ENCODE data around the gene APRT.

APRT gene, protein sequence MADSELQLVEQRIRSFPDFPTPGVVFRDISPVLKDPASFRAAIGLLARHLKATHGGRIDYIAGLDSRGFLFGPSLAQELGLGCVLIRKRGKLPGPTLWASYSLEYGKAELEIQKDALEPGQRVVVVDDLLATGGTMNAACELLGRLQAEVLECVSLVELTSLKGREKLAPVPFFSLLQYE

DNA sequence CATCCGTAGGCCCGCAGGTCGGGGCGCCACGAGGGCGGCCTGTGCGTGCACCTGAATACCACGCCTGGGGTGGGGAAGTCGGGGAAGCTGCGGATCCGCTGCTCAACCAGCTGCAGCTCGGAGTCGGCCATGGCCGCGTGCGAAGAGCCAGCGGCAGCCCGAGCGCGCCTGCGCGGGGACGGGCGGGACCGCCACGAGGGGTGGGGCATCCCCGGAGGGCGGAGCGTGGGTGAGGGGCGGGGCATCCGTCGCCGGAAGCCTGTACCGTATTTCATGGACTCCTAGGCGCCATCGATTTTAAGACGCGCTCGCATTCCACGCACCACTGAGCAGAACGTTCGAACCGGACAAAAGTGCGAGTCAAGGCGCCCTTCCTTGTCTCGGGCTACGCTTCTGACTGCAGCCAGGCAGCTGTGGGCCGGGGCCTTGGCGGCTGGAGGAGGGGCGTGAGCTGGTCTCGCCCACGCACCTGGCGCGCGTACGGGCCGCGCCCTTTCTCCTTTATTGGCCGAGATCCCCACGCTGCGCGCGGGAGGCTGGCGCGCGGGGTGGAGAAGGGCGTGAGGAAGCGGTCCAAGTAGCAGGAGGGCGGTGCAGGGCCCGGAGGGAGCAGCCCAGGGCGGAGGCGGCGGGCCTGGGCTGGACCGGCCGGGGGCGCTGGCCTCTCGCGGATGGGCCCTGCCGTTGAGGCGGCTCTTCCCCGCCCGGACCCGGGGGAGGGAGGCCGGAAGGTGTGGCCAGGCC lies at the start of gene APRT:
Gene APRT, minus strand, starts transcription at position 160 of the 744 bp plus-strand sequence. Its CDS starts 29 bp downstream, at position 131.
- peak; percentile 96 to 97 for DNase-seq (ENCODE audit: low read depth in 1 of 2, low spot score in 1 of 2)

DNA sequence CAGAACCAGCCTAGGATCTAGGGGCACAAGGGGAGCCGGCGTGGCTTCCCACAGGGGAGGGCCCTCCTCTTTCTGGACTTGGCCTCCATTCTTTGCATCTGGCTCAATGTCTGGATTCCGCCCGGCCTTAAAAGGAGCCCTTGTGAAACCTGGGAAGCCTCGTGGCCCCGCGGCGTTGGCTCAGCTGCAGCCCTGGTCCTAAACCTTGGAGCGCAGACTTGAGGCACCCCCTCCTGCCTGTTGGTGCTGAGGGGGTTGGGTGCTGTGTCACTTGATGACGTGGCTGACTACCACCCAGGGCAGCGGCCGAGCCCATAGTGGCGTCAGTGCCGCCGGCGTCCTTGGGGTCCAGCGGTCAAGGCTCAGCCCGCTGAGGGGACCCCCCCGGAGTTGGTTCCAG lies 49.6 kb upstream of the APRT start:
- DNase-seq (ENCODE audit: low read depth in 1 of 2, low spot score in 1 of 2), result no peak

DNA sequence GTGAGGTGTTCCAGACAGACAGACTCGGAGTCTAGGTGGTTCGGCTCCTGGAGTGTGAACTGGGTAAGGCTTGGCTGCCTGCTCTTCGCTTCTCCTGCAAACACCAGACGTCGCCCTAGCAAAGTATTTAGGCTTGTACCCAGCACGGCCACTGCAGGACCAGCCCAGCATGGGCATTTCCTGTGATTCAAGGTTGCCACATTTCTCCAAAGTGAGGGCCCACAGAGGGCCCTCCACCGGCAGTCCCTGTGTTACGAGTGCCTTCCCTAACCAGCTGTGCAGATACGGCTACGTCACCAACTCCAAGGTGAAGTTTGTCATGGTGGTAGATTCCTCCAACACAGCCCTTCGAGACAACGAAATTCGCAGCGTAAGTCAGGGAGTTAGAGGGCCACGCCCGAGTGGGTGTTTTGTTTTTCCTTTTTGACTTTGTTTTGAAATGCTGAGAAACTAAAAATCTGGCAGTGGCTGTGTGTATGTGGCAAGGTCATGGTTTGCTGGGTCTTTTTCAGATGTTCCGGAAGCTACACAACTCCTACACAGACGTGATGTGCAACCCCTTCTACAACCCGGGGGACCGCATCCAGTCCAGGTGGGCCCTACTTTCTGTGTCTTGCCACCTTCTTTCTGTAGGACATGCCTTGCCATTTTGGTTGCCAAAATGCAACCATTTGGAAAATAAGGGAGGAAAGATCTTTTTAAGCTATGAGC lies 47.8 kb upstream of the APRT start:
- DNase-seq (ENCODE audit: low read depth in 1 of 2, low spot score in 1 of 2), result no peak

DNA sequence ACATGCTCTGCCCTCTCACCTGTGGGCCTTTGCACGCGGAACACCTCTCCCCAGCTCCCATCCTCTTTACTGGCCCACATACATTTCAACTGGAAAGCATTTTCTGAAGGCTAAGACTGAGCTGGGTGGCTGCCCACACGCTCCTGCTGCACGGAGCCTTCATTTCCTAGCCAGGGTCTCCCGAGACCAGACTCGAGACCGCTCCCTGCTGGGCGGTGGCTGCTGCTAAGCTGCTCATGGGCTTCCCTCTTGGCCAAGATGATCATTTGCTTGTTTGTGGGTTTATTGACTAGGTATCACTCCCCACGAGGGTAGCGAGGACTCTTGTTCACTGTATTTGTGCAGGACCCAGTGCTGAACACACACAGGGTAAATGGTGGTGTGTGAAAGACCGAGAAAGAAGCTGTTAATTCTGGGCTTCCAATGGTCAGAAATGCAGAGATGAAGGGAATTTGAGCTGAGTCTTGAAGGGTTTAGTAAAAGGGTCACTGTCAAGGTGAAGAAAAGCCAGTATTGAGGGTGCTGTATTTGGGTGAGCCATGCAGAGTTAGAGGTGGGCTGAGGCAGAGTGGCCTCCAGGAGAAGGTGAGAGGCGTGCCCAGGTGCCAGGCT lies 46.1 kb upstream of the APRT start:
- peak; percentile 51 for DNase-seq (ENCODE audit: low read depth in 1 of 2, low spot score in 1 of 2)

DNA sequence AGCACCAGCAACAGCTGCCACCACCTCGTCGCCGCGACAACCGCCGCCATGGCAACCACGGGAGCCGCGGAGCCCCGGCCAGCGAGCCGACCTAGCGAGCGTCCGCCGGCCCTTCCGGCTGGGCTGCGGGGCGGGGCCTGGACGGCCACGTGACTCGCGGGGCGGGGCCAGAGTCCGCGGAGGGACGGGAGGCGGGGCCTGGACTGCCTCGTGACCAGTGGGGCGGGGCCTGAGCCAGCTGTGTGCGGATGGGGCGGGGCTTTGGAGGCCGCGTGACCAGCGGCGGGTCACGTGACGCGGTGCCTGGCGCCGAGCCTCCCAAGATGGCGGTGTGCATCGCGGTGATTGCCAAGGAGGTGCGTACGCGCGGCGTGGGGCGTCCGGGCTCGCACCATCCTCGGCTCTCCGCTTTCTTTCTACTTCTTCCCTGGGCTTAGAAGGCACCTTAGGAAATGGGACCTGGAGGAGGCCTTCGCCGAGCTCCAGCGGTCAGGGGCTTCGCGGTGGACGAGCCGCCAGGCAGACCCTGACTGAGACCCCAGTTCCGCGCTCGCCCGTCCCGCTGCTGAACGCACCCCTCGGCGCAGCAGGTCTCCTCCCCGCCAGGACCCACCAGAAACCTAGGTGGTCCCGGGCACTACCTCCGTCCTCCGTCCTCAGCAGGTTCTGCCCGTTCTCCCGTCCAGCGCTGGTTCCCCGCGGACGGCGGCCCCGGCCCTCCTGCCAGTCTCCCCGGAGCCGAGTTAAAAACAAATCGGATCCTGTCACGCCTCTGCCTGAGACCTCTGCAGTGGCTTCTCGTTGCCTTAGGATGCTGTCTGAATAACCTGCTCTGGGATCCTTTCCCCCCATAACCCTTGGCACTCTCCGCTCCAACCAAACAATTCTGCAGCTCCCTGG lies 45.4 kb upstream of the APRT start, which contains the start of the genes GALNS and TRAPPC2L:
Gene GALNS, minus strand, starts transcription at position 120 of the 900 bp plus-strand sequence. Its CDS starts 70 bp downstream, at position 50.
Gene TRAPPC2L, plus strand, starts transcription at position 300 of the 900 bp plus-strand sequence. Its CDS starts 24 bp downstream, at position 324.
- peak; percentile 99 for DNase-seq (ENCODE audit: low read depth in 1 of 2, low spot score in 1 of 2)

DNA sequence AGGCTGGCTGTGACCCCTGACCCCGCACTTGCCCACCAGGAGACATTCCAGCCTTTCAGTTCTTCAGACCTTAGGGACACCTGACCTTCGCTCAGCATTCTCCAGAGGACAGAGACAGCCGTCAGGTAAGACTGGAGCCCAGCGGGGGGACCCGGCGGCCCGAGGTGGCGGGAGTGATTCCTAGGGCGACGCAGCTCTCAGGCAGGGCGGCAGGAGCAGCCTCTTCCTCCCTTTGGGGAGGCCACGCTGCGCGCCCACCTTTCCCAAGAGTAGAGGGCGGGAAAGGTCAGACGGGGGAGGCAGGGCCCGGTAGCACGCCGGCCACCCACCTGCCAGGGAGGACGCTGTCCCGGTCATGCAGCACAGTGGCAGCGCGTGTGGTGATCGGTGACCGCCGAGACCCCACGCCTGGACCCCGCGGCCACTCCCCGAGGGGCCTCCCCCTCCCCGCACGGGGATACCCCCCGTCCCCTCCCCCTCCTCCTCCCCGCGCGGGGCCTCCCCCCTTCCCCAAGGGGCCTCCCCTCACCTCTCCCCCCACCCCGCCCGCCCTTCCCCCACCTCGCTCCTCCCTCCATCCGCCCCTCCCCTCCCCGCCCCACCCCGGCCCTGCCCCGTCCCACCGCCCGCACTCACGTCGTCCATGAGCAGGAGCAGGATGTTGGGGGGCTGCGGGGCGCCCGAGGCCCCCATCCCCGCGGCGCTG lies 44.5 kb upstream of the APRT start:
- no peak for DNase-seq (ENCODE audit: low read depth in 1 of 2, low spot score in 1 of 2)

DNA sequence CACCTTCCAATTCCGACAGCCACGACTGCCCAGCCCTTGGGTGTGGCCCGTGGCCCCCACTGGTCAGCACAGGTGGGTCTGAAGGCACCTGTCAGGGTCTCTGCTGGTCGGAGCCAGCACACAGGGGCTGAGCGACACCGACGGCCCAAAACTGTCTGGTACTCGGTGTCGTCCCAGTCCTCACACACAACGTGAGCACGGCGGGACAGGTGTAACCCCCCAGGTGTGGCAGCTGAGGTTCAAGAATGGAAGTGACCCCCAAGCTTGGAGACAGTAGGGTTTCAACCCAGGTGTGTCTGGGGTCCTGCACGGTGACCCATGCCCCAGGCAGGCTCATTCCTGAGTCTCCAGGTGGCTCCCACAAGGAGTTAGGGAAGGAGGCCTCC lies 44.0 kb upstream of the APRT start:
- DNase-seq (ENCODE audit: low read depth in 1 of 2, low spot score in 1 of 2), result no peak

DNA sequence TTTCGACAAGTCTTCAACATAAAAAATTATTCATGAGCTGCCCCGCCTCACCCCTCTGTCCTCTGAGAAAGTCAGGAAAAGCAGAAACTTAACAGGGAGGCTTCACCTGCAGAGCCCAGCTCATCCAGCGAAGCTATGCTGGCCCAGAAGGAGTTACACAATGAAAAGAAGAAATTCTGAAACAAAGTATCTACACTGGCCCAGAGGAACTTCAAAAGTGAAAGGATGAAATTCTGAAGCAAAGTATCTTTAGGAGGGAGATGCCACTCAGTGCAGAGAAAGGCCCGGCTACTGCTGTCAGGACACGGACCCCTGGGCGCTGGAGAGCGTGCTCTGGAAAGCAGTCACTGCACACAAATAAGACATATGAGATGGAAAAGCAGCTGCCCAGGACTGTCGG lies 43.4 kb upstream of the APRT start:
- DNase-seq (ENCODE audit: low read depth in 1 of 2, low spot score in 1 of 2), result no peak

DNA sequence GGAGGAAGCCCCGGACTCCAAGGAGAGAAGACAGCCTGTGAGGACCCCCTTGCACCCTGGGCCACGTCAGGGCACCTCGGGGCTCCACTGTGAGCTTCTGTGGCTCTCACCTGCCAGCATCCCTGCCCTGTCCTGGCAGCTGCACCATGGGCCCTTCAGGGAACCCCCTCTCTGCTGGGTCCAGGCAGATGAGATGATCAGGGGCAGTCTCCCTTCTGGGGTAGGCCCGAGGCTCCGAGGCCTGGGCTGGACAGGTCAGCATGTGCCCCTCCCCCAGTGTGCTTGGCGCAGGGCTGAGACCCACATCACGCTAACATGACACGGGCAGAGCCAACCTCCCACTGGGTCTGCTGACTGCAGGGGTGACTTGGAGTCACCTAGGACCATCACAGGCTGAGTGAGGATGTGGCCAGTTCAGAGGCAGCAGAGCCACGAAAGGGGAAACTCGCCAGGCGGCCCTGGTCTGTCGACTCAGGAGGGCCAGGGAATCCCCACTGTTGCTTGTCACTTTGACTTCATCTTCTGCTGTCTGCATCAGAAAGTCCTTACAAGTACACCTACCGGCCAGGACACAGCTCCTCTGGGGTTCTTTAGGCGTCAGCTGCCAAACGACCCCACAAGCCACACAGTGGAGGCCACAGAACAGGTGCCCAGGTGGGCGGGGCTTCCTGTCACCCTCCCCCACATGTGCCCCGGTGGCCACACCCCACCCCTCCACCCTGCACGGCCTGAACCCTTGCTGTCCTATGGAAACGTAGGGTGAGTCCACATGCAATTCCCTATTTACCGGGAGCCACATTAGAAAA lies 42.8 kb upstream of the APRT start:
- DNase-seq (ENCODE audit: low read depth in 1 of 2, low spot score in 1 of 2), result no peak

DNA sequence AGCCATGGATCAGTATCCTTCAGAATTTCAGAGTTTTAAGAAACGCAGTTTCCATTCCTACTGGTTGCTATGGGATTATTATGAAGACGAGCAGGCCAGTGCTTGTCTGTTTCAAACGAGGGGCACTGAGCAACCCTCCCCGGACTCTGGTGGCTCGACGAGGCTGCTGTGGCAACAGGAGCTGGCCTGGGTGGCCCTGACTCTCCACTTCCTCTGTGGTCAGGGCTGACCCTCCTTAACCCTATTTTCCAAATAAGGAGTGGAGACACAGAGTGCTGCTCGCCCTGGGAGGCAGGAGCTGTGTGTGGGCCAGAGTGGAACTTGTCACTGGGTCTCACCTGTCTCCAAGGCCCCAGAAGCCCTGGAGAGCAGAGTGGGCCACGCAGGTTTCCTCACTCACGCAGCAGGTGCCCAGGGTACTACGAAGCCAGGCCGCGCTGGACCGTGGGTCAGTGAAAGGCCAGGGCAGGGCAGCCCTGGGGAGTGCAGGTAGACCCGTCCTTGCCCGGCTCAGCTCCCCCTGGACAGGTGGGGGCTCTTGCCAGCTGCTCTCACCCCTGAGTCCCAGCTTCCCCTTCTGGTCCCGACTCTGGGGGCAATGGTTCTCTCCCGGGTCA lies 41.7 kb upstream of the APRT start:
- no peak for DNase-seq (ENCODE audit: low read depth in 1 of 2, low spot score in 1 of 2)

DNA sequence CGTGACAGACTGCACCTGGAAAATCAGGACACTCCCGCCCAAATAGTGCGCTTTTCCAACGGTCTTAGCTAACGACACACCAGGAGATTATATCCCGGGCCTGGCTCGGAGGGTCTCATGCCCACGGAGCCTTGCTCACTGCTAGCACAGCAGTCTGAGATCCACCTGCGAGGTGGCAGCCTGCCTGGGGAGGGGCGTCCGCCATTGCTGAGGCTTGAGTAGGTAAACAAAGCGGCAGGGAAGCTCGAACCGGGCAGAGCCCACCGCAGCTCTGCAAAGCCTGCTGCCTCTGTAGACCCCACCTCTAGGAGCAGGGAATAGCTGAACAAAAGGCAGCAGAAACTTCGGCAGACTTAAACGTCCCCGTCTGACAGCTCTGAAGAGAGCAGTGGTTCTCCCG lies 39.9 kb upstream of the APRT start:
- DNase-seq (ENCODE audit: low read depth in 1 of 2, low spot score in 1 of 2), result no peak

DNA sequence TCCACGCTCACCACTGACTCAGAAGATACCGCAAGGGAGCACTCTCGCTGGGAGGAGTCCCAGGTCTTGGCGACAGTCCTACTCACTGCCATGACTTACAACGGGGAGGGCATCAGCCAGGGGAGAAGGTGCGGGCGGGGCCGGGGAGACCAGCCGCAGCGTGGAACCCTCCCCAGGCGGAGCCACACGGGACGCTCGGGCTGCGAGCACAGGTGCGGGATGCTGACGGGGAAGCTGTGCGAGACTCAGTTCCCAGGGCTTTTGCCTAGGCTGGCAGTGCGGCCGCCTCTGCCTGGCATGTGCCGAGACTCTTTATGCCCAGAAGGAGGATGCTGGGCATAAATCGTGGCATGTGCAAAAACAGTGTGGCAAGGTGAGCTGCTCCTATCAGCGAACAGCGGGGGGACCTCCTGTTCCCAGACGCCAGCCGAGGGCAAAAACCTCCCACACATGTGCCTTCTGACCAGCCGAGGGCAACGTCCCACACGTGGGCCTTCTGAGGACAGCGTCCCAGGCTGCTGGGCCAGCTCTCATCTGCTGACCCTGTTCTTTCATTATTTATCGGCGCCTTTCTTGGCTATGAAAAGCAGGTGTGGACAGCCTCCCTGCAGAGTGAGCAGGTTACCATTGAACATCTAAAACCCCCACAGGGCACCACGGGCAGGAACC lies 38.9 kb upstream of the APRT start:
- DNase-seq (ENCODE audit: low read depth in 1 of 2, low spot score in 1 of 2), result no peak

DNA sequence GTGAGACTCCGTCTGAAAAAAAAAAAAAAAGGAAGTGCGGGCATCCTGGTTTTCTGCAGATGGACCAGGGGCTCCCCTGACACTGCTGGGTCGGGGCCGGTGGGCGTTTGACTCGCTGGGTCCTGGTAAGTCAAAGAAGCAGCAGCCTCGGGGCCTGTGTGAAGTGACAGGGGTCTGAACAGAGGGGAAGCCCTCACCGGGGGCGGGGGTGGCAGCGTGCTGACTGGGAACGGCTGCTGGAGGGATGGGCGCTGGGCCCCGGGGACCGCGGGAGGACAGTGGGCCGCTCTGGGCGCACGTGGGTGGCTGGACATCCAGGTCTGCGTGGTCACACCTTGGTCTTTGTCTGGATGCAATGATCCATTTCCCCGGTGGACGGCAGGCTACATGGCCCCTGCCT lies 36.8 kb upstream of the APRT start:
- DNase-seq (ENCODE audit: low read depth in 1 of 2, low spot score in 1 of 2), result no peak

DNA sequence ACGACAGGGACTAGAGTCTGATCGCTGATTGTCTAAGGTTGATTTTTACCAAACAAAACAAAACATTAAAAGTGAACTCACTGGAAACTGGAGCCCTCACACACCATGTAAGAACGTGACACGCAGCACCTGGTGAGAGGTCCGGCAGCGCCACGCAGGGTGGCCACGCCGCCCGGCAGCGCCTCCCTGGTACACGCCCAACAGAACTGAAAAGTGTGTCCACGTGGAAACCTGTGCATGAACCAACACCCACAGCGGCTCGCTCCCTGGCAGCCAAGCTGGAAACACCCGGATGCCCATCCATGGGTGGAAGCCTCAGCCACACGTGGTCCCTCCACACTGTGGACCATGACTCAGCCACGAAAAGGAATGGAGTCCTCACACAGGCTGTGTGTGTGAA lies 35.9 kb upstream of the APRT start:
- DNase-seq (ENCODE audit: low read depth in 1 of 2, low spot score in 1 of 2), result no peak

DNA sequence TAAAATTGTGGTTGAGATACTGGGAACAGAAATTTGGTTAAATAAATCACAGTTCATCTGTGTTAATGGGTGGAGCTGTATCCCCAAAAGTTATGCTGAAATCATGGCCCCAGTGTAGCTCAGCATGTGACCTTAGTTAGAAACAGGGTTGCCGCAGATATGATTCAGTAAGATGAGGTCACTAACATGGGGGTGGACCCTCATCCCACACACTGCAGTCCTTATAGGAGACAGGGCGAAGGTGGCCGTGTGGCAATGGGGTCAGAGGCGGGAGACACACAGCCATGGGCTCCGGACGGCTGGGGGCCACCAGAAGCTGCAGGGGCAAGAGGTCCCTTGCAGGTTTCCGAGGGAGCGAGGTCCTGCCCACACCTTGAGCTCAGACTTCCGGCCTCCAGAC lies 34.4 kb upstream of the APRT start:
- no peak for DNase-seq (ENCODE audit: low read depth in 1 of 2, low spot score in 1 of 2)

DNA sequence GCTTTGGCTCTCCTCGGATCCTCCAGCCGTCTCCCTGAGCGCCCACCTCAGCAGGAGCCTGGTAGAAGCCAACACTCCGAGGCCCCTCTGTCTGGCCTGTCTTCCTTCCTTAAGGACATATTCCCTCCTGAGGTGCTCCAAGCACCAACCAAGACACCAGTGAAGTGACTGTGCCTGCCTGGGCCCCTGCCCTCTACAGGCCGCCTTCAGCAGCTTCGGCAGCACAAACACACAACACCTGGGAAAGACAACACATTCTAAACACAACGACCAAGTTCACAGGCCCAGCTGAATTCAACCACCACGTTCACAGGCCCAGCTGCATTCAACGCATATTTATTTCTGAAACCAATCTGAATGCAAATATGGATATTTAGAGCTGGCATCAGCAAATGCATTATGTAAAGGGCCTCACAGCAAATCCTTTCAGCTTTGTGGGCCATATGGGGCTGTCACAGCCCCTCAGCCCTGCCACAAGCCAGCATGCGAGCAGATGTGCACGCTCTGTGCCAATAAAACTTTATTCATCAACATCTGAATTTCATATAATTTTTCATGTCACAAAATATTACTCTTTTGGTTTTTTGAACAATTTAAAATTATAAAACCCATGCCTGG lies 32.8 kb upstream of the APRT start:
- no peak for DNase-seq (ENCODE audit: low read depth in 1 of 2, low spot score in 1 of 2)

DNA sequence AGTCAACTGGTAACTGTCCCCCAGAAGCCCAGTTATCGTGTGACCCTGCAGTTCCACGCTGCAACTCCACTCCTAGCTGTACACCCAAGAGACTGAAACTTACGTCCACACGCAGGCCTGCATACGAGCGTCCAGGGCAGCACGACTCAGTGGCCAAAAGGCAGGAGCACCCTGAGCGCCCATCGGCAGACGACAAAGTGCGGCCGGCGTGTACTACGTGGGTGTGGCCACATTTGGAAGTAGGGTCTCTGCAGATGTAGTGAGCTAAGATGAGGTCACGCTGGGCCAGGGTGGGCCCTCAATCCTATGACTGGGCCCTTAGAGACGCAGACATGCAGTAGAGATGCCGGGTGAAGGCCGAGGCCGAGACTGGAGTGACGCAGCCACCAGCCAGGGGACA lies 31.5 kb upstream of the APRT start:
- DNase-seq (ENCODE audit: low read depth in 1 of 2, low spot score in 1 of 2), result no peak

DNA sequence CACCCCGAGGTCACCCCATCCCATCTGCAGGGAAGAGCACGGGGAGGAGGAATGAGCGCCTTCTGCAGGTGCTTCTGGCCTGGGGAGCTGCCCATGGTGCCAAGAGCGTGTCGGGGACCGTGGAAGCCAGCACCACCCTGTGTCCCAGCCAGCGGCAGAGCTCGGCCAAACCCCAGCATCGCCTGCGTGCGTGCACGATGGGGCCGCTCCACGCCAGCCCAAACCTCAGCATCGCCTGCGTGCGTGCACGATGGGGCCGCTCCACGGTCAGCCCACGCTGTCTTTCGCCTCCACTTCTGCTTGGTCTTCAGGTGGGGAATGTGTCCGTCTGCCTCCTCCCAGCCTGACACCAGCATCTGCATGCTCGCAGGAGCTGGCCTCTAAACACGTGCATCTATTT lies 31.1 kb upstream of the APRT start:
- no peak for DNase-seq (ENCODE audit: low read depth in 1 of 2, low spot score in 1 of 2)
